Esophagus muscularis mucosa (tissue), 4 donors: ENCODE data around the gene POP7. TPM values are rescaled to one million over a fixed set of nuclear protein-coding genes. Genes with fewer than 3 reads are reported as not detected.
A peak's percentile ranks its signal among the peaks of the same experiment; 100 is the strongest.

Experiments used
- DNase-seq: peaks from one replicate; pipeline ENCODE4 v3.0.0-alpha.2; 2017; ENCODE audit errors: extremely low spot score
- H3K27ac ChIP-seq, 4 donors: fragments of 200-600 bp; sonication (generic); replicated peaks in 1 of 4; 1 replicate in 3 of 4; 2 replicates in 1 of 4; pipeline ENCODE4 v1.5.1; 2016 to 2019; ENCODE audit warnings: mild to moderate bottlenecking in 1 of 4
- H3K27me3 ChIP-seq, 4 donors: fragments of 200-600 bp; sonication (generic); one replicate each; pipeline versions ENCODE4 v1.5.1 to v1.6.0; 2016 to 2019
- H3K36me3 ChIP-seq, 4 donors: fragments of 200-600 bp; sonication (generic); one replicate each; pipeline ENCODE4 v1.5.1; 2016 to 2019
- H3K4me1 ChIP-seq, 4 donors: fragments of 200-600 bp; sonication (generic); one replicate each; pipeline ENCODE4 v1.5.1; 2016 to 2019
- H3K4me3 ChIP-seq, 4 donors: fragments of 200-600 bp; sonication (generic); 1 replicate in 2 of 4; 2 replicates in 2 of 4; pipeline ENCODE4 v1.5.1; 2016 to 2019; ENCODE audit warnings: mild to moderate bottlenecking in 4 of 4, moderate library complexity in 1 of 4
- H3K9me3 ChIP-seq, 4 donors: fragments of 200-600 bp; sonication (generic); 1 replicate in 3 of 4; 2 replicates in 1 of 4; pipeline ENCODE4 v1.5.1; 2016 to 2019
- EP300 ChIP-seq: sonication (generic); formaldehyde crosslinking; IDR thresholded peaks from one replicate; pipeline ENCODE4 v1.6.1; 2017; ENCODE audit warnings: antibody characterized with exemption
- POLR2A ChIP-seq: fragments of 450-650 bp; IDR thresholded peaks from one replicate; pipeline ENCODE4 v1.6.1; 2017; ENCODE audit warnings: antibody characterized with exemption, moderate library complexity, mild to moderate bottlenecking, low read depth
- POLR2AphosphoS5 ChIP-seq, 2 donors: sonication (generic); formaldehyde crosslinking; IDR thresholded peaks; one replicate each; pipeline ENCODE4 v1.6.1; 2017; ENCODE audit warnings: antibody characterized with exemption in 2 of 2
- WGBS: methylation state at CpG from one replicate; pipeline ENCODE4 v1.1.5; 2018; 5-methylcytosine and 5-hydroxymethylcytosine counted together
- intact Hi-C: fragments of 100-400 bp; cut with DNase I; formaldehyde crosslinking; loops from one replicate; pipeline ENCODE4 v1.15.1; 2023
- total RNA-seq, 4 donors: library from RNA; depleted of rRNA; stranded (reverse); fragments of >200 nt; gene quantifications; one replicate each; pipeline versions ENCODE4 v1.1.0 to v1.2.1, GENCODE V29; 2016
- TF ChIP-seq, protein P1 (sequence below), 3 experiments: fragments of 200-600 bp in 2 of 3; fragments of 450-650 bp in 1 of 3; sonication (generic) in 2 of 3; IDR thresholded peaks; one replicate each; pipeline ENCODE4 v1.5.1; 2017 to 2019; ENCODE audit warnings: antibody characterized with exemption in 3 of 3, mild to moderate bottlenecking in 2 of 3, moderate library complexity in 1 of 3

POP7 gene
- total RNA-seq, 4 donors from 2014 or later = 27.0 to 51.3 (median 43.7) TPM

- intact Hi-C loops = loop anchor here (5.0 to 10.0 kb wide), 2 partner anchors 147 to 179 kb away; partner anchors contain the start of genes SLC12A9 and UFSP1
- WGBS = 0% methylated on average over 2 of the region's 25 CpGs
Observed at GRCh38 chr7:100705320-100705752, 585 bp upstream of the POP7 start.

DNA sequence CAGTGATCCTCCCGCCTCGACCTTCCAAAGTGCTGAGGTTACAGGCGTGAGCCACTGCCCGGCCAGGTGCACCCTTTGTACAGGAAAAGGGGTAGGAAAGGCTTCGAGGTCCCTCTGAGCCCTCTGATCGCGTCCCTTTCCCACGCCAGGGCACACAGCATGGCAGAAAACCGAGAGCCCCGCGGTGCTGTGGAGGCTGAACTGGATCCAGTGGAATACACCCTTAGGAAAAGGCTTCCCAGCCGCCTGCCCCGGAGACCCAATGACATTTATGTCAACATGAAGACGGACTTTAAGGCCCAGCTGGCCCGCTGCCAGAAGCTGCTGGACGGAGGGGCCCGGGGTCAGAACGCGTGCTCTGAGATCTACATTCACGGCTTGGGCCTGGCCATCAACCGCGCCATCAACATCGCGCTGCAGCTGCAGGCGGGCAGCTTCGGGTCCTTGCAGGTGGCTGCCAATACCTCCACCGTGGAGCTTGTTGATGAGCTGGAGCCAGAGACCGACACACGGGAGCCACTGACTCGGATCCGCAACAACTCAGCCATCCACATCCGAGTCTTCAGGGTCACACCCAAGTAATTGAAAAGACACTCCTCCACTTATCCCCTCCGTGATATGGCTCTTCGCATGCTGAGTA, 871 bp downstream of the POP7 start:
- intact Hi-C loops = loop anchor here (5.0 to 10.0 kb wide), 2 partner anchors 146 to 178 kb away; partner anchors contain the start of genes SLC12A9 and UFSP1
- Histone ChIP-seq H3K27ac (peak overlapping the region; percentile 86 to 96 (median 92)), H3K36me3 (peaks cover 0 to 9% (median 9%) of the 10 kb centered on the region in 4 donors), H3K9me3 (no peaks in the 10 kb centered on the region), H3K4me1 (peaks cover 16 to 26% (median 23%) of the 10 kb centered on the region in 4 donors), H3K4me3 (peak overlapping the region; percentile 70 to 88 (median 75)), H3K27me3 (no peaks in the 10 kb centered on the region)
- no peak for TF ChIP-seq EP300
- TF ChIP-seq, protein P1, sequence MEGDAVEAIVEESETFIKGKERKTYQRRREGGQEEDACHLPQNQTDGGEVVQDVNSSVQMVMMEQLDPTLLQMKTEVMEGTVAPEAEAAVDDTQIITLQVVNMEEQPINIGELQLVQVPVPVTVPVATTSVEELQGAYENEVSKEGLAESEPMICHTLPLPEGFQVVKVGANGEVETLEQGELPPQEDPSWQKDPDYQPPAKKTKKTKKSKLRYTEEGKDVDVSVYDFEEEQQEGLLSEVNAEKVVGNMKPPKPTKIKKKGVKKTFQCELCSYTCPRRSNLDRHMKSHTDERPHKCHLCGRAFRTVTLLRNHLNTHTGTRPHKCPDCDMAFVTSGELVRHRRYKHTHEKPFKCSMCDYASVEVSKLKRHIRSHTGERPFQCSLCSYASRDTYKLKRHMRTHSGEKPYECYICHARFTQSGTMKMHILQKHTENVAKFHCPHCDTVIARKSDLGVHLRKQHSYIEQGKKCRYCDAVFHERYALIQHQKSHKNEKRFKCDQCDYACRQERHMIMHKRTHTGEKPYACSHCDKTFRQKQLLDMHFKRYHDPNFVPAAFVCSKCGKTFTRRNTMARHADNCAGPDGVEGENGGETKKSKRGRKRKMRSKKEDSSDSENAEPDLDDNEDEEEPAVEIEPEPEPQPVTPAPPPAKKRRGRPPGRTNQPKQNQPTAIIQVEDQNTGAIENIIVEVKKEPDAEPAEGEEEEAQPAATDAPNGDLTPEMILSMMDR (IDR thresholded peaks at IDR 0.05) = no peak
- TF ChIP-seq POLR2A = no peak
- no peak for TF ChIP-seq POLR2AphosphoS5 (IDR thresholded peaks at IDR 0.05)
- 32% methylated on average over 24 of the region's 34 CpGs for WGBS
- DNase-seq = no peak

More at GRCh38 chr7:100705320-100705752, 585 bp upstream of the POP7 start:
- TF ChIP-seq POLR2AphosphoS5 (IDR thresholded peaks at IDR 0.05) = no peak
- TF ChIP-seq EP300 = no peak
- TF ChIP-seq, protein P1 (IDR thresholded peaks at IDR 0.05) = peak; percentile 88 to 93 (median 90)
- no peak for TF ChIP-seq POLR2A
- Histone ChIP-seq H3K9me3 (no peaks in the 10 kb centered on the region), H3K4me3 (peak overlapping the region; percentile 70 to 88 (median 75)), H3K27ac (peak overlapping the region; percentile 86 to 96 (median 92)), H3K4me1 (peaks cover 16 to 26% (median 23%) of the 10 kb centered on the region in 4 donors), H3K36me3 (peaks cover 0 to 9% (median 9%) of the 10 kb centered on the region in 4 donors), H3K27me3 (no peaks in the 10 kb centered on the region)
- peak; percentile 93 for DNase-seq

GRCh38 chr7:100708395-100708794, 2.5 kb downstream of the POP7 start:
- no peak for TF ChIP-seq POLR2A
- TF ChIP-seq POLR2AphosphoS5 (IDR thresholded peaks at IDR 0.05) = no peak
- TF ChIP-seq EP300 = no peak
- TF ChIP-seq, protein P1 (IDR thresholded peaks at IDR 0.05) = no peak
- Histone ChIP-seq H3K4me3 (no peak overlapping the region), H3K27ac (no peak overlapping the region), H3K27me3 (no peaks in the 10 kb centered on the region), H3K9me3 (no peaks in the 10 kb centered on the region), H3K4me1 (peaks cover 16 to 26% (median 23%) of the 10 kb centered on the region in 4 donors), H3K36me3 (peaks cover 0 to 9% (median 9%) of the 10 kb centered on the region in 4 donors)
- no peak for DNase-seq
- WGBS = 87% methylated on average over 6 of the region's 6 CpGs
- intact Hi-C loops = loop anchor here (5.0 to 10.0 kb wide), 2 partner anchors 144 to 176 kb away; partner anchors contain the start of genes SLC12A9 and UFSP1

DNA sequence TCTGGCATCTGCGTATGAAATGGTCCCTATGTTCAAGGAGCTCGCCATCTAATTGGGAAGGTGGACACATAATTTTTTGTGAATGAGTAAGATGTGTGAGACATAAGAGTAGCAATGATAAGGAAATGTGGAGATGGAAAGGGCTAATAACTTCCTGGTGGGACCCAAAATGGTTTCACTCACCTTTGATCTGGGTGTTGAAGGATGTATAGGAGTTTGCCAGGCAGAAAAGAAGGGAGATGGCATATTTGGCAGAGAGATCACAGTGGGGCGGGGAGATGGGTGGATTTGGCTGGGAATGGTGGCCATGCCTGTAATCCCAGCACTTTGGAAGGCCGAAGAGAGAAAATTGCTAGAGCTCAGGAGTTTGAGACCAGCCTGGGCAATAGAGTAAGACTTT, 4.5 kb downstream of the POP7 start:
- no peak for DNase-seq
- H3K27me3 ChIP-seq = no peaks in the 10 kb centered on the region
- no peak overlapping the region for H3K27ac ChIP-seq
- no peak overlapping the region for H3K4me3 ChIP-seq
- peaks cover 0 to 9% (median 9%) of the 10 kb centered on the region in 4 donors for H3K36me3 ChIP-seq
- TF ChIP-seq, protein P1 (IDR thresholded peaks at IDR 0.05) = no peak
- no peak for TF ChIP-seq EP300
- no peak for TF ChIP-seq POLR2A
- no peak for TF ChIP-seq POLR2AphosphoS5 (IDR thresholded peaks at IDR 0.05)
- peaks cover 11 to 18% (median 15%) of the 10 kb centered on the region in 4 donors for H3K4me1 ChIP-seq
- no peaks in the 10 kb centered on the region for H3K9me3 ChIP-seq
- intact Hi-C loops = no loop called here
- 98% methylated on average over 4 of the region's 4 CpGs for WGBS
